ENCODE measurements around the gene CAMK1D.

CAMK1D gene

DNA sequence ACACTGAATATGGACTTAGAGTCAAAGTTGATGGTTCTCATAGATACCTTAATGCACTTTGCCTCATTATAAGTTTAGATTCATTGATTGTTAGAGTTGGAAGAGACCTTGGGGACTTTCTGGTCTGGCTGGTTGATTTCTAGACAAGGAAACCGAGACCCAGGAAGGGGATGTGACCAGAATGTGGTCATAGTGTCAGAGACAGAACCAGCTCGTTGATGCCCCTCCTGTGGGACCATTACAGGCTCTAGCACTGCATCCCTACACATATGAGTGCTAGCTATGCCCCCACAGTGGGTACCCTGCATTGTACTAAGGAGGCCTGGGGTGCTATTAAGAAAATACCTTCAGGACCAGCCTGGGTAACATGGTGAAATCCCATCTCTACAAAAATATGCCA, 306.6 kb downstream of the CAMK1D start:
- no peak for DNase-seq (ENCODE audit: low read depth in 2 of 2)

DNA sequence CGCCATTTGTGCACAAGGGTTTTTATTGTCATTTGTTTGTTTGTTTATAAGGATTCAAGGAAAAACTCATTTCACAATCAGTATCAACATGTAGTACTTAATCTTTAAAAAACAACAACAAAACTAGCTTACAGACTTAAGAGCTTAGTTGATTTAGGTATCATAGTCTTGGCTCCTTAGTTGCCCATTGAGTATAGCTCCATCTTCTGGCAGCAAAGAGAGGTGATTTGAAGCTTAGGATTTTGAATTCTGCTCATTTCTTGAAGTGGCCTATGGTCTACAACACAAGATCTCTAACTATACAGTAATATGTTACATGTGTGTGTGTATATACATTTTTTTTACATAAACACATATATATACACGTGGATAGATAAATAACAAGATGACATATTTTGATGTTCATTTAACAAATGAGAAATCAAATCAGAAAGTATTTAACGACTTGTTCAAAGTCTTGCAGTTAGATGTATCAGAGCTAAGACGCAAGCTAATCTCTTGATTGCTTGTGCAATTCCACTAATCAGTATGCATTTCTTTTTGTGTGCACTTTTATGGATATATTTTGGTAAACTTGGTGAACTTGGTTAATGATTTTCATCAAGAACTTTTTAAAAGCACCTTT, 307.3 kb downstream of the CAMK1D start:
- no peak for DNase-seq (ENCODE audit: low read depth in 2 of 2)

DNA sequence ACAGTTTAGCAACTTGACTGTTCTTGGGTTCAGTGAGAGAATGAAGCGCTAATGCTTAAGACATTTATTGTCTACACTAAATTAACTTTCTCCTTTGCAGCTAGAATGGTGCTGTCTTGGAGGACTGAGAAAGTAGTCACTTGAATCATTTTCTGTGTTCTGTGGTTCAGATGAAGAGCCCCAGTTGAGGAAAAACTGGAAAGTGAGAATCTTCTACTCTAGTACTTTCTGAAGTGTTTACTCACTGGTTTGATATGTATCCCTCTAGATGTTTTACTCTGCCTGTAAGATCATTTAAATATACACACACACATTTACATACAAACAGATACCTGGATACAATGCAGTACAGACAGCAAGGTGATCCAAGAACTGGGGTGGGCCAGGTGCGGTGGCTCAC, 308.1 kb downstream of the CAMK1D start:
- no peak for DNase-seq (ENCODE audit: low read depth in 2 of 2)

DNA sequence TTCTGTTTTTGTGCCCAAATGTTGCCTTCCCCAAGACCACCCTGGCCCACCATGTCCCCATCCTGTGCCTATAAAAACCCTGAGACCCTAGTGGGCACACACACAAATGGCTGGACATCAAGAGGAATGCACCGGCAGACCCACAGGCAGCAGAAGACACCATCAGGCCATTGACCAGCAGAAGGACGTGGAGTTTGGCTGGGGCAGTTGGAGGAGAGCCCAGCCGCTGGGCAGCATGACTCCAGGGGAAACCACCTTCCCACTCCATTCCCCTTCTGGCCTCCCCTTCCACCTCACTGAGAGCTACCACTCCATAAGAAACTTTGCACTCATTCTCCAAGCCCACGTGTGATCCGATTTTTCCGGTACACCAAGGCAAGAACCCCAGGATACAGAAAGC, 309.2 kb downstream of the CAMK1D start:
- no peak for DNase-seq (ENCODE audit: low read depth in 2 of 2)

DNA sequence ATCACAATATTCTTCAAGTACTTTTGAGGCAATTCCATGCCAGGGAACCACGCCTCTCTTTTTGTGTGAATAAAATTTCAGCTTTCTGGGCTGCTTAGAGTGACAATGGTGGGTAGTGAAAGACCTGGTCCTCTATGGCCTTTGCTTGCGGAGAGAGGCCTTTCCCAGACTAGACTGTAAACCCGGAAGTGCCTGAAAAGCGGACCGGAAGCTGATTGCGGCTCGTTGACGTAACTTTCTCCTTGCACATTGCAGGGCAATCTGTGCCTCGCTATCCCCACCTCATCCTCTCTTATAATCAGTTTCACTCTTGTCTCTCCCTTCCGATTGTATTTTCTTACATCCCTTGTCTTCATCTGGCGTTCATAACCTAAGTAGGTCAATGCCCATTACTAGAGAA, 310.4 kb downstream of the CAMK1D start:
- no peak for DNase-seq (ENCODE audit: low read depth in 2 of 2)

DNA sequence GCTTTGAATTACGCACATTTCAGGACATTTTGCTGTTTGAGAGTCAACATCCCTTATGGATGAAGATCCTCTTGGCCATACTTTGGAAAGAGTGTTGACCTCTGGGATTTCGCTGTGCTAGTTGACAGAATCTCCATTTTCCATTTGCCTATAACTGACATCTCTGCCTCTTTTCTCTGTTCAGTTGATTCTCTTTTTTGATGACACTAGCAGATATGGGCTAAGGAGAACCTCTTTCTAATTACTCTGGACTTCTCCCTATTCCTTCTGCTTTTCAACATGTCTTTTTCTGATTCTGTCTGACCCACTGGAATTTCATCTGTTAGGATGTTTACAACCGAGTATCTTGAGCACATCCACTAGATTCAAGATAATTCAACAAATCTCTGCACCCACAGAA, 311.5 kb downstream of the CAMK1D start:
- no peak for DNase-seq (ENCODE audit: low read depth in 2 of 2)

DNA sequence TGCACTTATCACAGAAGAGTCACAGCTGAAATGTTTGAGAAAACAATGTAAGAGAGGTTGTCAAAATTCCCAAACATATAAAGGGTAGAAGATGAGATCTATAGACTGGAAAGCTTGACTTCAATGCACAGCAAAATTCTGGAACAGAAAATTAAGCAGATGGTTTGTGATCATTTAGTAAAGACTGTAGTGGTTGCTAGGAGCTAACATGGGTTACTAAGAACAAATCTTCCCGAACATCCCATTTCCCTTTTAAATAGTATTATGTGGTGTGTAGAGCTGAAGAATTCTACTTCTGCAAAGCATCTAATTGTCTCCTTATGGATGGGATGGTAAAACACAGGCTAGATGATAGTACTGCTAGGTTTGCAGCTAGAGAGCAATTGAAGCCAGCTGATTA, 312.3 kb downstream of the CAMK1D start:
- DNase-seq (ENCODE audit: low read depth in 2 of 2) = no peak

DNA sequence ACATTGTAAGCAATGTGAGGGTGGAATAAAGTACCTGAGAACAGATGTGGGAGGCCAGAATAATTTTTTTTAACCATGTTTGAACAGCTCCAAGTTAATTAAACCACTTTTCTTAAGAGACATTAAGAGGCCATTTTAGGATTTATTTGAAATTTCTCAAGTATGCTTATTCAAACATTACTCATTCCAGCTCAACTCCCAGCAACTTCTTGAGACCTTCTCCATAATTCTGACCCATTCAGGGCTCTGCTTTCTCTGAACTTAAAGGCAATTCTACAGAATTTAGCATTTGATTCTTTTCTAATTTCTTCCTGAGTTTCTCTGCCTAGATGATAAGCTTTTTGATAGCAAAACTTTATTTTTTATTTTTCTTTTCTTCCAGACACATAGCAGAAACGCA, 314.5 kb downstream of the CAMK1D start:
- no peak for DNase-seq (ENCODE audit: low read depth in 2 of 2)

DNA sequence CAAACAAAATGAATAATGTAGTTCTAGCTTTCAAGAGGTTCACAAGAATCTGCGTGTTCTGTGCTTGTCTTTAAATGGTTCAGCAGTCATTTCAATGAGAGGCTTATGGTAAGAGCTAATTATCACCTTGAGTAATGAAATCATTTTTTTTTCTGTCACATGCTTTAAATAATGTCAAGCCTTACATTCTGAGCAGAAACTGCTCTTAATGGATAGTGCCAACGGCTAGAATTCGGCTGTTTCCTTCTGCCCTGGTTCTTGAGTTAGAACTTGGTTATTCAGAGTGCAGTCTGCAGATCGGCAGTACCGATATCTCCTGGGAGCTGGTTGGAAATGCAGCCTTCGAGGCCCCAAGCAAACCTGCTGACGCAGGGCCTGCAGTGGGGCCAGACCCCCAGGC, 316.2 kb downstream of the CAMK1D start:
- DNase-seq (ENCODE audit: low read depth in 2 of 2) = no peak

DNA sequence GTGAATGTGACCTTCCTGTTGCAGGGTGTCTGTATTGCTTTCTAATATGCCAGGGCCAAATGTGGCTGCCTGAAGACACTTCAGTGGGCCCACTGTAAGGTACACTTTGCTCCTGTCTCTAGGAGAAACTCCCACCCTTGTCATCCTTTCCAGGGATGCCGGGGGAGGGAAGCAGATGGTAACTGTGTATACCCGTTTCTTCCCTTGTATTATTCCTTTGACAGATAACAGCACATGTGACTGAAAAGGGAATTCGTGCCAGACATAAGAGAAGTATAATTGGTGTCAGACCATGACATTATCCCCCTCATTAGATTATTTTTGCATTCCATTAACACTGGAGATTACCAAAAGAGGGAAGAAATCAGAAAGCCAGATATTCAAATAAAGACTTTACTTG, 317.7 kb downstream of the CAMK1D start:
- no peak for DNase-seq (ENCODE audit: low read depth in 2 of 2)

DNA sequence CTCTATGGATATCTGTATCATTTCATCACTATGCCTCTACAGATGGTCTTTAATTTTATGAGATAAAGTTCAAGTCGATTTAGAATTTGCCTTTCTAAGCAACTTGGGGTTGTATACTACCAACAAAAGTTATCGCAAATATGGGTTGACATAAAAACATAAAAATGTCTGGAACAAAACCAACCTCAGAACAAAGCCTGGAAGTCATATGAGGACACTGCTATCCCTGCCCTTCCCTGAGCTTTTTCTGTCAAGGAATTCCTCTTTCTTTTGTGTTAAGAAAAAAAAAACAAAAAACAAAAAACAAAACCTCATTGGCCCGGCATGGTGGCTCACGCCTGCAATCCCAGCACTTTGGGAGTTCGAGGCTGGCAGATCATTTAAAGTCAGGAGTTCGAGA, 319.3 kb downstream of the CAMK1D start:
- DNase-seq (ENCODE audit: low read depth in 2 of 2) = no peak

DNA sequence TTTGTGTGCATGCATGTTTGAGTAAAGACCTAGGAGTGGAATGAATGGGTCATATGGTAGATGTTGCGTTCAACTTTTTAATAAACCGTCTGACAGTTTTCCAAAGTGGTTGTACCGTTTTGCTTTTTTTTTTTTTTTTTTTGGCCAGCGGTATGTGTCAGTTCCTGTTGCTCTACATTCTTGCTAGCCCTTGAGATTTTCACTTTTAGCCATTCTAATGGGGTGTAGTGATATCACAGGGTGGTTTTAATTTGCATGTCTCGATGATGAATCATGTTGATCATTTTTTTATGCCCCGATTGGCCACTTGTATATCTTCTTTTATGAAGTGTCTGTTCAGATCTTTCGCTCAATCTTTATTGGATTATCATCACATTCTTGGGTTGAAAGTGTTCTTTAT, 320.7 kb downstream of the CAMK1D start:
- DNase-seq (ENCODE audit: low read depth in 2 of 2) = no peak

DNA sequence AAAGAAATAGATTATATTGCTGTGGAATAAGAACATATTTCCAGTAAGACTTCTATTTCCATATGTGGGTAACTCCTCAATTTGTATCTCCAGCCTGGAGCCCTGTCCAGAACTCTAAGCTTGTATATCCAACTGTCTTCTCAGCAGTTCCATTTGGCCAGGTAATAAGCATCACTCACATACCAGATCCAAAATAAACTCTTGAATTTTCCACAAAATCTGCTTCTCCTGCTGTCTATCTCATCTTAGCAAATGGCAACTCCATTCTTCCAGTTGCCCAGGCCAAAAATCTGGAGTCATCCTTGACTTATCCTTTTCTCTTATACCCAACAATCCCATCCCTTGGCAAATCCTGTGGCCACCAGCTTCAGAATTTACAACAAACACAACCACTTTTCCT, 325.8 kb downstream of the CAMK1D start:
- no peak for DNase-seq (ENCODE audit: low read depth in 2 of 2)

DNA sequence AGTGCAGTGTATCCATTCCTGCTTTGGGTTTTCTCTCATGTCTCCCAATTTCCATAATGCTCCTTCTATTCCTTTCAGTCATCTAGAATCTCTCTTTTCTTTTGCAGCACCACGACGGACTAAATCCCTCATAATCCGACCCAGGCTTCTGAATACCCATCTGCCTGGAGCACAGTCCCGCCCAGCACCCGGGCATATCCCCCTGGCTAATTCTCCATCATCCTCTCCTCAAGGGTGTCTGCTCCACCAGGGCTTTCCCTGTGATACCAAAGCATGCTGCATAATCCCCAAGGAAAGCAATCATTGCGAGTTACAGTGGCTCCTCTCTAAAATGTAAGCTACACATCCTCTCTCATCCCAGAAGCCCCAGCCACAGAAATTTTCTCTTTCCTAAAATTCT, 330.3 kb downstream of the CAMK1D start:
- no peak for DNase-seq (ENCODE audit: low read depth in 2 of 2)

DNA sequence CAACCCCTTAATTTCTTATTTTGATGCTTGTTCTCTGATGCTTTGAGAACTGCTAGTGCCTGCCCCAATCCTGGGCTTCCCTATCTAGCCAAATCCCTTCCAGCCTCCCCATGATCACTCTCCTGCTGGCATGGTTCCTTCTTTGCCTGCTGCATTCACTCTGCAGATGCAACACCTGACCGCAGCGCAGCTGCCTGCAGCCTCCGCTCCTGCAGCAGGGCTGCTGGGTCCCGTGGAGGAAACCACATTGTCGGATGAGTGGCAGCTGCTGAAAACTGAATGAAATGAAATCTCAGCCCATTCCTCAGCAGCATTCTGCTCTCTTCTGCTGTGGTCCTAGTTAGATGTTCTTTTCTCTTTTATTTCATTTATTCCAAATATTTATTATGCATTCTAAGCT, 331.9 kb downstream of the CAMK1D start:
- DNase-seq (ENCODE audit: low read depth in 2 of 2) = no peak

DNA sequence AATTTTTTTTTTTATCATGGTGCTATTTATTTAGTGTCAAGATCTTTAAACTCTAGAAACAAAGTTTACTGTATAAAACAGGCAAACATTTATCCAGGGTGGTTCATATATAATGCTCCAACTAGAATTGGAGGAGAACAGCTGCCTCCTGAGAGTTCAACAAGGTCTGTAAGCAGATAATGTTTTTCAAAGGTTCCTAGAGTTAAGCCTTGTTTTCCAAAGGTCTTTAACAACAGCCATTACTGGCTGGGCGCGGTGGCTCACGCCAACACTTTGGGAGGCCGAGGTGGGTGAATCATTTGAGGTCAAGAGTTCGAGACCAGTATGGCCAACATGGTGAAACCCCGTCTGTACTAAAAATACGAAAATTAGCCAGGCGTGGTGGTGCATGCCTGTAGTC, 335.4 kb downstream of the CAMK1D start:
- DNase-seq (ENCODE audit: low read depth in 2 of 2) = no peak

DNA sequence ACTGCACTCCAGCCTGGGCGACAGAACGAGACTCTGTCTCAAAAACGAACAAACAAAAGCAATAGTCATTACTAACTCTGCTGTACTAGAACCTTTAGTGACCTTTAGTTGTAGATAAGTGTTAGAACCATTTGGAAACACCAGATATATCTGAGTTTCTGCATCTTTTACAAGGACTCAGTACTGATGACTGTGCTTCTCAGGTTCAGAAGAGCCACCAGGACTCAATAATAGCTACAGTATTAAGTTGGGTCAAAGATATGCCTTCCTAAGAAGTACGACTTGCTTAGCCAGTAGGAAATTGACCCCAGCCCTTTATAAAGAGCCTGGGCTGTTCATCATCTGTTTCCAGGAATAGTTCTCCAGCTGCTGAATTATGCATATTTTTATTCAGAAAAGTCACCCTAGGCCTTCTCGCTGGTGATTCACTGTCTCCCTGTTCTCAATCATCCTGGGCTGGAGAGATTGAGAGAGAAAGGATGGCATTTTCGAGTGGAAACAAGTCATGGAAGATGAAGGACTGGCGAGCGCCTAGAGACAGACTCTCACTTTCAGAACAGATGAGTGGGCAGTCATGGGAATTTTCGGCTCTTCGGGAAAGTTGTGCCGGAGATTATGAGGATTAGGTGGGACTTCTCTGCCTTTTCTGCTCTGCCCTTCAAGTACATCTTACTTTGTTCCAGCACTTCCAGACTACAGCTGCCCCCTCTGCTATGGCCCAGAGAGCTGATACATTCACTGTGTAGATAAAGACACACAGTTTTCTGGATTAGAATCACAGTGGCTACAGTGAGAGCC, 336.1 kb downstream of the CAMK1D start:
- no peak for DNase-seq (ENCODE audit: low read depth in 2 of 2)

DNA sequence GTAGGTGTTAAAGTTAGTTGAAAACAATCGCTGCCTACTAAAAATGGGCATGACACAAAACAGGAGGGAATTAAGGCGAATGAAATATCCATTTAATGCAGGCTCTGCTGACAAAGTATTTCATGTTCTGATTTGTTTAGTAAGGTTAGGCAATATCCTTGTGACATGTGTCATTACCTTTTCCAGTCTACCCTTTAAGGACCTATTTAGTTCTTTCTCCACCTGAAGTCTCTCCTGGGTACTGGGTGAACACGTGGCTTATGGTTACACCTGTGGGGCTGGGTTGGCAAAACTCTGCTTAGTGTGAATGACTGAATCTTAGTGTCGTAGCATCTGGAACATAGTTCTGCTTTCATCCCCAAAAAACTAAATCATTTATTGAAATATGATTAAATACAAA, 338.6 kb downstream of the CAMK1D start:
- DNase-seq (ENCODE audit: low read depth in 2 of 2) = no peak

DNA sequence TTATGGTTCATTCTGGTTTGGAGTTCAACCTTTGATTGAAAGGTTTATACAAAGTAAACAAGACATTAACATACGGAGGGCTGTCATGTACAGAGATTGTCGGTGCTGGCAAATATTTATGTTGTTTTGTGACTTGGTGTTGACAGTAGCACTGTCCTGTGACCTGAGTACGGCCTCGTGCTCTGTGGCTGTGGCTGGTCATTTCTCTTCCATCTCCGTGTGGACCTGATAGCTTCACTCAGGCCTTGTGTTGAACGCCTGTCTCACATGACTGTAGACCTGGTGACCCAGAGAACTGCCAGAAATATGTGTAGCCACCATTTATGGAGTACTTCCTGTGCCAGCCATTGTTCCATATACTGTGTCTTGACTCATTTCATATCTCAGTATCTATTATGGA, 340.5 kb downstream of the CAMK1D start:
- DNase-seq (ENCODE audit: low read depth in 2 of 2) = no peak

DNA sequence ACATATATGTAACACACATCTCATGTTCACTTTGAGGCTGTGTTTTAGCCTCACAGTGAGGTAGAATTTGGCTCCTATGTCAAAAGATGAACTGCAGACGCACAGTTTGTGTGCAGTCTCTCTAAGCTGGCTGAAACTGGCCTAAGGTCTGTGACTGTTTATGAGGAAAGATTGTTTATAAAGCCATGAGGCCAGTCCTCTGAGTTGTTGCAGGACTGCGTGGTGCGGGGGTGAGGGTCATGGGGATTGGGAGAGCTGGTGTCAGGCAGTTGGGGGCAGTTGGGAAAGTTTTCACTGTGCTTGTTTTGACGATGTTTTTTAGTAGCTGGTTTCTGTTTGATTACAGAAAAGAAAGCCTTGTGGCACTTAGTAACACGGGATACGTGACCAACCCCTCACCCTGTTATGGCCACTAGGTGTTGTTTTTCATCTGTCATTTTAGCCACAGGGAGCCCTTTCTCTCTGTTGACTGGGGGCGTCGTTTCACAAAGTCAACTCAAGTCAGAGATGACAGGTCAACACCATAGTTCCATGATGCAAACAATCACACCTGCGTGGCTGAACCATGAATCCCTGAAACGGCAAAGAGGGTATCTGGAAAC, 341.3 kb downstream of the CAMK1D start:
- DNase-seq (ENCODE audit: low read depth in 2 of 2) = no peak

DNA sequence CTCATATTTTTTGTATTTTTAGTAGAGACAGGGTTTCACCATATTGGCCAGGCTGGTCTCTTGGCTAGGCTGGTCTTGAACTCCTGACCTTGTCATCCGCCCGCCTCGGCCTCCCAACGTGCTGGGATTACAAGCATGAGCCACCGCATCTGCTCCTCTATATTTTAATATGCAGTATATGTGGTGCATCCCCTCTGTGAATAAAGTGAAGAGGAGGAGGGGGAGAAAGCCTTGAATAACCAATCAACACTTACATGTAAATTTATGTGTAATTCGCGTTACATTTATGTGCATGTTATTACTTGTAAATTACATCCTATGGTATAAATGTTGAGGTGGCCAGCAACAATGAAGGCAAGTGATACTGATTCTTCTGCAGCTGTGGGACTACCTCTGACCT, 342.2 kb downstream of the CAMK1D start:
- no peak for DNase-seq (ENCODE audit: low read depth in 2 of 2)

DNA sequence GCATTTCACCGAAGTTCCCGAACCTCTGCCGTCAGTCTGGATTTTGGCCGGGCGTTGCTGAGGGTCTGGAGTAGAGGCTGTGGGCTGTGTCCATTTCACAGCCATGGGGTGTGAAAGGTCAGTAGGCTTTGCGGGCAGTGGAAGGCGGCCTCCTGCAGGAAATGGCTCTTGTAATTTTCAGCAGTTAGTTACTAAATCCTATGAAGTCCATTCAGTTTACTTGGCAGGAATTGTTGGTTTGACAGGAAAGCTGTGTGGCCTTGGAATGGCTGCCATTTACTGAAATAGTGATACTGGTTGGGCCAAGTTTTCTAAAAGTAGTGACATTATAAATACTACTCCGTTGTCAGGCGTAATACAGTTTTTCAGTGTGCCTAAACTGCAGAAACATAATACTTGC, 348.4 kb downstream of the CAMK1D start:
- DNase-seq (ENCODE audit: low read depth in 2 of 2) = no peak

DNA sequence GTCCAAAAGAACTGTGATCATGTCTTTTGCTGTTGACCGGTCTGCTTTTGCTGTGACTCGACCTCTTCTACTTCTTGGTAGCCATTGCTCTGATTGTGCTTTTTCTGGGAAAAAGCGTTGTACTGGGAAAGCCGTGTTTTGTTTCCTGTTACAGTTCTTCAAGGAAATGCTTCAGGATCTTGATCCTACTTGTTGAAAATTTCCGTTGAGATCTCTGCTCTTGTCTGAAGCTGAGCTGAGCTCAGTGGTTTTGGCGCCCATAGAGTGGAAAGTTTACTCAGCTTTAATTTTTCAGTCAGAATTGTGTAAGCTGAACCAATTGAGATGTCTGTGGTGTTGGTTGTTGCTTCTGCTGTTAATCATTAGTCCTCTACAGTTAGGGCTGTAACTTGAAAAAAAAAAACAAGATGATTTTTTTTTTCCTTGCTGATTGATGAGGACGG, 349.9 kb downstream of the CAMK1D start:
- no peak for DNase-seq (ENCODE audit: low read depth in 2 of 2)

All from stimulated activated CD8-positive, alpha-beta memory T cell treated with anti-CD3 and anti-CD28 coated beads, Interleukin-7, amount 100 ng/mL, for 4 hours (primary cell).